PFSK-1 (cell line): Measurements from ENCODE around the gene TGM1.

Experiments used
- POLR2AphosphoS5 ChIP-seq: IDR thresholded peaks from 2 replicates; pipeline ENCODE4 v1.6.1; 2012; ENCODE audit warnings: low read depth, mild to moderate bottlenecking, control low read depth, low read length, moderate library complexity
- TAF1 ChIP-seq: IDR thresholded peaks from 2 replicates; pipeline ENCODE4 v1.6.1; 2012; ENCODE audit warnings: low read length, control low read depth, borderline replicate concordance; ENCODE audit not compliant: insufficient read depth

- no peak for TF ChIP-seq POLR2AphosphoS5
- TF ChIP-seq TAF1: no peak
These were observed 28.6 kb downstream of the TGM1 start for GRCh38 chr14:24234095-24235005.
